NCI-H774 (cell line): ENCODE results near the gene ATP8B1.
"Not testable (repeated sequence)": the region's sequence is repeated elsewhere in the genome, so short reads cannot be mapped to it uniquely, and the experiment has no call there.

Experiments used
- DNase-seq: peaks from one replicate; lab custom pipeline; 2025; lab: John Stamatoyannopoulos, UW

Gene ATP8B1

GRCh38 chr18:57719211-57719935 is 83.7 kb downstream of the ATP8B1 start:
- DNase-seq, result not testable (repeated sequence)

- DNase-seq, result no peak
Measured at GRCh38 chr18:57716549-57716948, 86.6 kb downstream of the ATP8B1 start.

GRCh38 chr18:57715671-57716070 is 87.4 kb downstream of the ATP8B1 start:
- DNase-seq, result no peak

- DNase-seq, result no peak
Measured at GRCh38 chr18:57715073-57715472, 88.0 kb downstream of the ATP8B1 start.

- no peak for DNase-seq
Measured at GRCh38 chr18:57710226-57710625, 92.9 kb downstream of the ATP8B1 start.

- DNase-seq, result no peak
Measured at GRCh38 chr18:57709335-57709734, 93.8 kb downstream of the ATP8B1 start.

GRCh38 chr18:57708288-57708687 is 94.8 kb downstream of the ATP8B1 start:
- no peak for DNase-seq

- DNase-seq, result peak; percentile 87
Measured at GRCh38 chr18:57705832-57706595, 97.1 kb downstream of the ATP8B1 start.

GRCh38 chr18:57705011-57705410 is 98.1 kb downstream of the ATP8B1 start:
- no peak for DNase-seq

GRCh38 chr18:57698571-57699276 is 104.4 kb downstream of the ATP8B1 start:
- DNase-seq, result no peak

- no peak for DNase-seq
Measured at GRCh38 chr18:57697426-57697825, 105.7 kb downstream of the ATP8B1 start.

- DNase-seq, result no peak
Measured at GRCh38 chr18:57696271-57696670, 106.8 kb downstream of the ATP8B1 start.

GRCh38 chr18:57691363-57691762 is 111.8 kb downstream of the ATP8B1 start:
- DNase-seq, result no peak

- no peak for DNase-seq
Measured at GRCh38 chr18:57687970-57688369, 115.1 kb downstream of the ATP8B1 start.

GRCh38 chr18:57683470-57683869 is 119.6 kb downstream of the ATP8B1 start:
- DNase-seq, result no peak

- DNase-seq, result no peak
Measured at GRCh38 chr18:57677262-57678211, 125.6 kb downstream of the ATP8B1 start.

- no peak for DNase-seq
Measured at GRCh38 chr18:57674891-57675290, 128.2 kb downstream of the ATP8B1 start.

GRCh38 chr18:57670046-57670445 is 133.1 kb downstream of the ATP8B1 start:
- DNase-seq, result no peak

GRCh38 chr18:57668021-57668420 is 135.1 kb downstream of the ATP8B1 start:
- DNase-seq, result no peak

GRCh38 chr18:57666818-57667497 is 136.2 kb downstream of the ATP8B1 start:
- no peak for DNase-seq

- no peak for DNase-seq
Measured at GRCh38 chr18:57664568-57665165, 138.4 kb downstream of the ATP8B1 start.
